Stomach (tissue), 4 donors: Measurements from ENCODE around the gene TMEM38A.

Experiments
- CTCF ChIP-seq, 7 experiments: fragments of 450-650 bp in 4 of 7; fragments of 200-600 bp in 3 of 7; sonication (generic) in 3 of 7; IDR thresholded peaks; one replicate each; pipeline ENCODE4 v1.5.1; 2016 to 2019; ENCODE audit warnings: antibody characterized with exemption in 7 of 7, control low read depth in 2 of 7, mild to moderate bottlenecking in 1 of 7
- POLR2A ChIP-seq, 4 donors: fragments of 450-650 bp; IDR thresholded peaks; one replicate each; pipeline ENCODE4 v1.6.1; 2016; ENCODE audit warnings: antibody characterized with exemption in 4 of 4, control low read depth in 2 of 4, mild to moderate bottlenecking in 1 of 4, moderate library complexity in 1 of 4
- POLR2AphosphoS5 ChIP-seq, 3 donors: sonication (generic); formaldehyde crosslinking; IDR thresholded peaks; one replicate each; pipeline ENCODE4 v1.6.1; 2016; ENCODE audit warnings: antibody characterized with exemption in 3 of 3

GRCh38 chr19:16652854-16653253 lies 8.1 kb upstream of the TMEM38A start:
- TF ChIP-seq CTCF (IDR thresholded peaks at IDR 0.05) (no peak), POLR2AphosphoS5 (IDR thresholded peaks at IDR 0.05) (no peak), POLR2A (IDR thresholded peaks at IDR 0.05) (no peak)
